GM12878 (cell line): ENCODE data around the gene IRX1.

ENCODE experiments used
- ETV6 ChIP-seq, 2 experiments: fragments of 450-650 bp in 1 of 2; IDR thresholded peaks in 1 of 2; conservative IDR thresholded peaks in 1 of 2; 2 replicates each; pipeline ENCODE4 v1.6.1; 2014; ENCODE audit warnings: antibody characterized with exemption in 1 of 2, borderline replicate concordance in 1 of 2, low read depth in 1 of 2, mild to moderate bottlenecking in 1 of 2, moderate library complexity in 1 of 2
- EZH2 ChIP-seq: IDR thresholded peaks from 2 replicates; pipeline ENCODE4 v1.6.1; 2012; ENCODE audit warnings: low read depth, mild to moderate bottlenecking, control low read depth, inconsistent platforms, low read length, borderline replicate concordance; ENCODE audit not compliant: control insufficient read depth
- JUND ChIP-seq: IDR thresholded peaks from 2 replicates; pipeline ENCODE4 v1.6.1; 2012; ENCODE audit warnings: low read depth, mild to moderate bottlenecking, low read length, improper control_type of control experiment, moderate library complexity
- MYC ChIP-seq: IDR thresholded peaks from 2 replicates; pipeline ENCODE4 v1.6.1; 2011; ENCODE audit warnings: mild to moderate bottlenecking, low read length, moderate library complexity, inconsistent platforms; ENCODE audit not compliant: insufficient read depth, insufficient replicate concordance, insufficient read length, severe bottlenecking
- NBN ChIP-seq: fragments of 450-650 bp; IDR thresholded peaks from 2 replicates; pipeline ENCODE4 v1.6.1; 2016
- POLR2A ChIP-seq: IDR thresholded peaks from 2 replicates; pipeline ENCODE4 v1.6.1; 2011; ENCODE audit warnings: low read depth, mild to moderate bottlenecking, low read length
- SREBF2 ChIP-seq: IDR thresholded peaks from 2 replicates; pipeline ENCODE4 v1.6.1; 2012; ENCODE audit warnings: mild to moderate bottlenecking, low read length
- WRNIP1 ChIP-seq: IDR thresholded peaks from 2 replicates; pipeline ENCODE4 v1.6.1; 2011; ENCODE audit warnings: low read depth, low read length, improper control_type of control experiment, borderline replicate concordance
- ZNF24 ChIP-seq: fragments of 450-650 bp; IDR thresholded peaks from 2 replicates; pipeline ENCODE4 v1.6.1; 2017; ENCODE audit warnings: antibody characterized with exemption, mild to moderate bottlenecking
- TF ChIP-seq, protein P1 (sequence below): IDR thresholded peaks from 2 replicates; pipeline ENCODE4 v1.6.1; 2011; ENCODE audit warnings: borderline replicate concordance, low read depth, mild to moderate bottlenecking, moderate library complexity, mixed read lengths, low read length; ENCODE audit not compliant: insufficient read depth; ENCODE audit errors: extremely low read length
- TF ChIP-seq, protein P2 (sequence below), 3 experiments: IDR thresholded peaks in 2 of 3; conservative IDR thresholded peaks in 1 of 3; 2 replicates each; pipeline ENCODE4 v1.5.1; 2011; ENCODE audit warnings: low read depth in 3 of 3, low read length in 3 of 3, mild to moderate bottlenecking in 3 of 3, control low read depth in 2 of 3, moderate library complexity in 2 of 3, inconsistent platforms in 1 of 3, mixed read lengths in 1 of 3; ENCODE audit not compliant: control insufficient read depth in 2 of 3, insufficient read depth in 1 of 3; ENCODE audit errors: extremely low read depth in 1 of 3
- TF ChIP-seq, protein P3 (sequence below): IDR thresholded peaks from 2 replicates; pipeline ENCODE4 v1.6.1; 2011; ENCODE audit warnings: low read depth, low read length, improper control_type of control experiment, borderline replicate concordance
- TF ChIP-seq, protein P4 (sequence below): fragments of 450-650 bp; IDR thresholded peaks from 2 replicates; pipeline ENCODE4 v1.6.1; 2016; ENCODE audit warnings: mild to moderate bottlenecking, moderate library complexity, borderline replicate concordance
- TF ChIP-seq, protein P5 (sequence below): fragments of 450-650 bp; IDR thresholded peaks from 2 replicates; pipeline ENCODE4 v1.6.1; 2017; ENCODE audit warnings: antibody characterized with exemption, mild to moderate bottlenecking, moderate library complexity

DNA sequence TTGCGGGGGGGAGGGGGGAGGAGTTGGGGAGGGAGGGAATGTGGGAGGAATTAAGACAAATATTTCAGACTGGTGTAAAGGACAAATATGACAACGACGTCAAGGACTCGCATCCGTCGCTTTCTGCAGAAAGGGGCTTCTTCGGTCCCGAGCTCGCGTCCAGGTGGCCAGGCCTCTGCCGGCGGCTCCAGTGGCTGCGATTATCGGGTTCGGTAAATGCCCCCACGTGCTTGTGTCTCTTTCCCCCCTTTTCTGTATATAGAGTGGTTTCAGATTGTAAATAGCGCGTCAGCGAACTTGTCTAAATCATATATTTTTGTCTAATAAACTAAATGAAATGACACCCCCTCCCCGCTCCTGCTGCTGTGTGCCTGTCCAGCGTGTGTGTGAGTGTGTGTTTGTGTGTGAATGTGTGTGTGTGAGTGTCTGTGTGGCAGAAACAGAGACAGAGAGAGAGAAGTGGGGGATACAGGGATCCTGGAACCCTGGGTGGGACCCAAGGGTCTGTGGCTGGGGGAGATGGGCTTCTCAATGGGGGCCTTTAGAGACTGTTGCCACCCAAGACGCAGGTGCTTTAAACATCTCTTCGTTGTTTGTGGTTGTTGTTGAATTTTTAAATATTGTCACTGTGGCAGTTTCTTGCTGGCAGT, 5.6 kb downstream of the IRX1 start:
- TF ChIP-seq, protein P1, sequence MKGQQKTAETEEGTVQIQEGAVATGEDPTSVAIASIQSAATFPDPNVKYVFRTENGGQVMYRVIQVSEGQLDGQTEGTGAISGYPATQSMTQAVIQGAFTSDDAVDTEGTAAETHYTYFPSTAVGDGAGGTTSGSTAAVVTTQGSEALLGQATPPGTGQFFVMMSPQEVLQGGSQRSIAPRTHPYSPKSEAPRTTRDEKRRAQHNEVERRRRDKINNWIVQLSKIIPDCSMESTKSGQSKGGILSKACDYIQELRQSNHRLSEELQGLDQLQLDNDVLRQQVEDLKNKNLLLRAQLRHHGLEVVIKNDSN: no peak
- TF ChIP-seq, protein P2, sequence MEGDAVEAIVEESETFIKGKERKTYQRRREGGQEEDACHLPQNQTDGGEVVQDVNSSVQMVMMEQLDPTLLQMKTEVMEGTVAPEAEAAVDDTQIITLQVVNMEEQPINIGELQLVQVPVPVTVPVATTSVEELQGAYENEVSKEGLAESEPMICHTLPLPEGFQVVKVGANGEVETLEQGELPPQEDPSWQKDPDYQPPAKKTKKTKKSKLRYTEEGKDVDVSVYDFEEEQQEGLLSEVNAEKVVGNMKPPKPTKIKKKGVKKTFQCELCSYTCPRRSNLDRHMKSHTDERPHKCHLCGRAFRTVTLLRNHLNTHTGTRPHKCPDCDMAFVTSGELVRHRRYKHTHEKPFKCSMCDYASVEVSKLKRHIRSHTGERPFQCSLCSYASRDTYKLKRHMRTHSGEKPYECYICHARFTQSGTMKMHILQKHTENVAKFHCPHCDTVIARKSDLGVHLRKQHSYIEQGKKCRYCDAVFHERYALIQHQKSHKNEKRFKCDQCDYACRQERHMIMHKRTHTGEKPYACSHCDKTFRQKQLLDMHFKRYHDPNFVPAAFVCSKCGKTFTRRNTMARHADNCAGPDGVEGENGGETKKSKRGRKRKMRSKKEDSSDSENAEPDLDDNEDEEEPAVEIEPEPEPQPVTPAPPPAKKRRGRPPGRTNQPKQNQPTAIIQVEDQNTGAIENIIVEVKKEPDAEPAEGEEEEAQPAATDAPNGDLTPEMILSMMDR (IDR thresholded peaks at IDR 0.05 in 2 of 3, conservative IDR thresholded peaks at IDR 0.05 in 1 of 3; ENCODE audit: control insufficient read depth in 2 of 3, extremely low read depth in 1 of 3, insufficient read depth in 1 of 3, low read depth in 3 of 3, low read length in 3 of 3): no peak
- TF ChIP-seq MYC (no peak), EZH2 (no peak), ETV6 (conservative IDR thresholded peaks at IDR 0.05 in 1 of 2, IDR thresholded peaks at IDR 0.05 in 1 of 2; ENCODE audit: borderline replicate concordance in 1 of 2, low read depth in 1 of 2) (no peak), JUND (no peak), WRNIP1 (no peak), POLR2A (no peak), SREBF2 (no peak), NBN (no peak), ZNF24 (no peak)
- TF ChIP-seq, protein P3, sequence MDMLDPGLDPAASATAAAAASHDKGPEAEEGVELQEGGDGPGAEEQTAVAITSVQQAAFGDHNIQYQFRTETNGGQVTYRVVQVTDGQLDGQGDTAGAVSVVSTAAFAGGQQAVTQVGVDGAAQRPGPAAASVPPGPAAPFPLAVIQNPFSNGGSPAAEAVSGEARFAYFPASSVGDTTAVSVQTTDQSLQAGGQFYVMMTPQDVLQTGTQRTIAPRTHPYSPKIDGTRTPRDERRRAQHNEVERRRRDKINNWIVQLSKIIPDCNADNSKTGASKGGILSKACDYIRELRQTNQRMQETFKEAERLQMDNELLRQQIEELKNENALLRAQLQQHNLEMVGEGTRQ: no peak
- TF ChIP-seq, protein P4, sequence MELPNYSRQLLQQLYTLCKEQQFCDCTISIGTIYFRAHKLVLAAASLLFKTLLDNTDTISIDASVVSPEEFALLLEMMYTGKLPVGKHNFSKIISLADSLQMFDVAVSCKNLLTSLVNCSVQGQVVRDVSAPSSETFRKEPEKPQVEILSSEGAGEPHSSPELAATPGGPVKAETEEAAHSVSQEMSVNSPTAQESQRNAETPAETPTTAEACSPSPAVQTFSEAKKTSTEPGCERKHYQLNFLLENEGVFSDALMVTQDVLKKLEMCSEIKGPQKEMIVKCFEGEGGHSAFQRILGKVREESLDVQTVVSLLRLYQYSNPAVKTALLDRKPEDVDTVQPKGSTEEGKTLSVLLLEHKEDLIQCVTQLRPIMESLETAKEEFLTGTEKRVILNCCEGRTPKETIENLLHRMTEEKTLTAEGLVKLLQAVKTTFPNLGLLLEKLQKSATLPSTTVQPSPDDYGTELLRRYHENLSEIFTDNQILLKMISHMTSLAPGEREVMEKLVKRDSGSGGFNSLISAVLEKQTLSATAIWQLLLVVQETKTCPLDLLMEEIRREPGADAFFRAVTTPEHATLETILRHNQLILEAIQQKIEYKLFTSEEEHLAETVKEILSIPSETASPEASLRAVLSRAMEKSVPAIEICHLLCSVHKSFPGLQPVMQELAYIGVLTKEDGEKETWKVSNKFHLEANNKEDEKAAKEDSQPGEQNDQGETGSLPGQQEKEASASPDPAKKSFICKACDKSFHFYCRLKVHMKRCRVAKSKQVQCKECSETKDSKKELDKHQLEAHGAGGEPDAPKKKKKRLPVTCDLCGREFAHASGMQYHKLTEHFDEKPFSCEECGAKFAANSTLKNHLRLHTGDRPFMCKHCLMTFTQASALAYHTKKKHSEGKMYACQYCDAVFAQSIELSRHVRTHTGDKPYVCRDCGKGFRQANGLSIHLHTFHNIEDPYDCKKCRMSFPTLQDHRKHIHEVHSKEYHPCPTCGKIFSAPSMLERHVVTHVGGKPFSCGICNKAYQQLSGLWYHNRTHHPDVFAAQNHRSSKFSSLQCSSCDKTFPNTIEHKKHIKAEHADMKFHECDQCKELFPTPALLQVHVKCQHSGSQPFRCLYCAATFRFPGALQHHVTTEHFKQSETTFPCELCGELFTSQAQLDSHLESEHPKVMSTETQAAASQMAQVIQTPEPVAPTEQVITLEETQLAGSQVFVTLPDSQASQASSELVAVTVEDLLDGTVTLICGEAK: no peak
- TF ChIP-seq, protein P5, sequence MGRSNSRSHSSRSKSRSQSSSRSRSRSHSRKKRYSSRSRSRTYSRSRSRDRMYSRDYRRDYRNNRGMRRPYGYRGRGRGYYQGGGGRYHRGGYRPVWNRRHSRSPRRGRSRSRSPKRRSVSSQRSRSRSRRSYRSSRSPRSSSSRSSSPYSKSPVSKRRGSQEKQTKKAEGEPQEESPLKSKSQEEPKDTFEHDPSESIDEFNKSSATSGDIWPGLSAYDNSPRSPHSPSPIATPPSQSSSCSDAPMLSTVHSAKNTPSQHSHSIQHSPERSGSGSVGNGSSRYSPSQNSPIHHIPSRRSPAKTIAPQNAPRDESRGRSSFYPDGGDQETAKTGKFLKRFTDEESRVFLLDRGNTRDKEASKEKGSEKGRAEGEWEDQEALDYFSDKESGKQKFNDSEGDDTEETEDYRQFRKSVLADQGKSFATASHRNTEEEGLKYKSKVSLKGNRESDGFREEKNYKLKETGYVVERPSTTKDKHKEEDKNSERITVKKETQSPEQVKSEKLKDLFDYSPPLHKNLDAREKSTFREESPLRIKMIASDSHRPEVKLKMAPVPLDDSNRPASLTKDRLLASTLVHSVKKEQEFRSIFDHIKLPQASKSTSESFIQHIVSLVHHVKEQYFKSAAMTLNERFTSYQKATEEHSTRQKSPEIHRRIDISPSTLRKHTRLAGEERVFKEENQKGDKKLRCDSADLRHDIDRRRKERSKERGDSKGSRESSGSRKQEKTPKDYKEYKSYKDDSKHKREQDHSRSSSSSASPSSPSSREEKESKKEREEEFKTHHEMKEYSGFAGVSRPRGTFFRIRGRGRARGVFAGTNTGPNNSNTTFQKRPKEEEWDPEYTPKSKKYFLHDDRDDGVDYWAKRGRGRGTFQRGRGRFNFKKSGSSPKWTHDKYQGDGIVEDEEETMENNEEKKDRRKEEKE: no peak
